CD4-positive, CD25-positive, alpha-beta regulatory T cell (primary cell): ENCODE data around the gene C16orf95. TPM values are rescaled to one million over a fixed set of nuclear protein-coding genes. Genes with fewer than 3 reads are reported as not detected.

Experiments used
- ATAC-seq, 2 donors: fragments of 150-1000 bp; cut with Tn5 transposase; one replicate each; pipeline ENCODE4 v1.10.0; 2021; ENCODE audit warnings: low read depth in 2 of 2, moderate number of reproducible peaks in 2 of 2, moderate library complexity in 1 of 2
- DNase-seq, 3 donors: peaks; one replicate each; pipeline versions ENCODE4 v3.0.0 to v3.0.0-alpha.2; 2012 to 2022; ENCODE audit warnings: mixed read lengths in 1 of 3
- H3K27ac ChIP-seq: one replicate; pipeline ENCODE4 v1.7.0; 2013; ENCODE audit warnings: mild to moderate bottlenecking, low read length; ENCODE audit not compliant: insufficient read depth, poor library complexity, severe bottlenecking
- H3K27me3 ChIP-seq: one replicate; pipeline ENCODE4 v1.7.0; 2013; ENCODE audit warnings: low read length; ENCODE audit not compliant: control insufficient read depth, insufficient read depth
- H3K36me3 ChIP-seq: one replicate; pipeline ENCODE4 v1.7.0; 2013; ENCODE audit warnings: mild to moderate bottlenecking, low read length, moderate library complexity; ENCODE audit not compliant: control insufficient read depth, insufficient read depth
- H3K4me1 ChIP-seq: 2 replicates; pipeline ENCODE4 v1.7.0; 2013; ENCODE audit warnings: mild to moderate bottlenecking, low read length; ENCODE audit not compliant: insufficient read depth, control insufficient read depth, poor library complexity, severe bottlenecking
- H3K4me3 ChIP-seq: one replicate; pipeline ENCODE4 v1.7.0; 2013; ENCODE audit warnings: low read depth, mild to moderate bottlenecking, low read length, moderate library complexity
- H3K9me3 ChIP-seq, 2 experiments: 1 replicate in 1 of 2; 2 replicates in 1 of 2; pipeline ENCODE4 v1.7.0; 2013; ENCODE audit warnings: low read length in 2 of 2, mild to moderate bottlenecking in 1 of 2, moderate library complexity in 1 of 2; ENCODE audit not compliant: control insufficient read depth in 2 of 2
- H3K27ac Mint-ChIP-seq, 3 donors: one replicate each; pipeline ENCODE4 v1.8.0; 2020 to 2022; ENCODE audit warnings: mild to moderate bottlenecking in 3 of 3, mixed read lengths in 3 of 3, moderate library complexity in 2 of 3
- H3K27me3 Mint-ChIP-seq: one replicate; pipeline ENCODE4 v1.8.0; 2022; ENCODE audit warnings: mild to moderate bottlenecking, mixed read lengths
- H3K36me3 Mint-ChIP-seq: one replicate; pipeline ENCODE4 v1.8.0; 2020; ENCODE audit warnings: mixed read lengths
- H3K4me1 Mint-ChIP-seq, 4 donors: one replicate each; pipeline ENCODE4 v1.8.0; 2020 to 2022; ENCODE audit warnings: mixed read lengths in 4 of 4, mild to moderate bottlenecking in 1 of 4
- H3K4me3 Mint-ChIP-seq, 4 donors: one replicate each; pipeline ENCODE4 v1.8.0; 2020 to 2022; ENCODE audit warnings: mild to moderate bottlenecking in 4 of 4, mixed read lengths in 4 of 4, moderate library complexity in 3 of 4
- H3K9me3 Mint-ChIP-seq, 7 donors: one replicate each; pipeline ENCODE4 v1.8.0; 2020 to 2022; ENCODE audit warnings: mixed read lengths in 7 of 7, mild to moderate bottlenecking in 3 of 7, moderate library complexity in 2 of 7
- polyA plus RNA-seq, 4 donors: library from polyadenylated mRNA; unstranded; fragments of 300-500 nt; fragmentation: Illumina TruSeq; gene quantifications; one replicate each; pipeline ENCODE4 v1.2.3, GENCODE V29; 2021
- total RNA-seq: library from RNA; stranded (reverse); gene quantifications from one replicate; pipeline ENCODE4 v1.2.3, GENCODE V29; 2022

The C16orf95 gene
- total and polyA plus RNA-seq, 5 donors from 2014 or later = 2.1 to 8.8 (median 2.9) TPM

- Histone ChIP-seq H3K27me3 (no peaks in the 10 kb centered on the region), H3K4me1 (no peaks in the 10 kb centered on the region), H3K4me3 (no peak overlapping the region), H3K27ac (no peak overlapping the region), H3K36me3 (no peaks in the 10 kb centered on the region), H3K9me3 (no peaks in the 10 kb centered on the region)
- peaks cover 0 to 1% (median 0%) of the 10 kb centered on the region in 7 donors for H3K9me3 Mint-ChIP-seq
- DNase-seq (peak in 1 of 3 donors; percentile 41), ATAC-seq (peak in 1 of 2 donors; percentile 46)
- H3K36me3 Mint-ChIP-seq = peaks cover 6% of the 10 kb centered on the region
- H3K4me3 Mint-ChIP-seq = no peak overlapping the region
- H3K27ac Mint-ChIP-seq = peak overlapping the region in 1 of 3 donors; percentile 58
- H3K4me1 Mint-ChIP-seq = peaks cover 0 to 11% (median 5%) of the 10 kb centered on the region in 4 donors
- H3K27me3 Mint-ChIP-seq = no peaks in the 10 kb centered on the region
These were observed 19.1 kb downstream of the C16orf95 start for GRCh38 chr16:87297918-87298631.

DNA sequence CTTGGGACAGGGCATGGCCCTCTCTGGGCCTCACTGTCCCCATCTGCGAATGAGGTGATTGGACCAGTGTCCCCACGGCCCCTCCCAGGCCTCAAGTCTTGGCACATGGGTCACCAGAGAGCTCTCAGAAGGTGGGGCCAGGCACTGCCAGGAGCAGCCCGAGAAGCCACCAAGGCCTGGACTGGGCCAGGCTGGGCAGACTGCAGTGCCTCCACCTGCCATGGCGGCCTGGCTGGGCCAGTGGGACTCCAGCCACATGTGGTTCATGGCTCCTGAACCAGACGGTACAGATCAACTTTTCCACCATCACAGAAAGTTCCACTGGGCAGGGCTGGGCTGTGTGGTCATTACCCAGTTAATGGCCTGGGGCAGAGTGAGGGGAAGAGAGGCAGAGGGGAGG is 19.8 kb downstream of the C16orf95 start:
- Mint-ChIP-seq H3K36me3 (peaks cover 6% of the 10 kb centered on the region), H3K4me3 (no peak overlapping the region), H3K9me3 (peaks cover 0 to 1% (median 0%) of the 10 kb centered on the region in 7 donors), H3K27me3 (no peaks in the 10 kb centered on the region), H3K27ac (no peak overlapping the region), H3K4me1 (peaks cover 0 to 6% (median 2%) of the 10 kb centered on the region in 4 donors)
- no peak overlapping the region for H3K4me3 ChIP-seq
- ATAC-seq (no peak), DNase-seq (no peak)
- no peaks in the 10 kb centered on the region for H3K36me3 ChIP-seq
- H3K27me3 ChIP-seq = no peaks in the 10 kb centered on the region
- no peaks in the 10 kb centered on the region for H3K9me3 ChIP-seq
- no peaks in the 10 kb centered on the region for H3K4me1 ChIP-seq
- H3K27ac ChIP-seq = no peak overlapping the region

- peaks cover 0 to 2% (median 0%) of the 10 kb centered on the region in 7 donors for H3K9me3 Mint-ChIP-seq
- Histone ChIP-seq H3K27ac (no peak overlapping the region), H3K36me3 (no peaks in the 10 kb centered on the region), H3K4me3 (no peak overlapping the region), H3K9me3 (no peaks in the 10 kb centered on the region), H3K27me3 (no peaks in the 10 kb centered on the region), H3K4me1 (no peaks in the 10 kb centered on the region)
- no peak overlapping the region for H3K27ac Mint-ChIP-seq
- ATAC-seq (no peak), DNase-seq (no peak)
- H3K27me3 Mint-ChIP-seq = no peaks in the 10 kb centered on the region
- peaks cover 9% of the 10 kb centered on the region for H3K36me3 Mint-ChIP-seq
- H3K4me3 Mint-ChIP-seq = no peak overlapping the region
- H3K4me1 Mint-ChIP-seq = peaks cover 0 to 4% (median 0%) of the 10 kb centered on the region in 4 donors
These were observed 21.3 kb downstream of the C16orf95 start for GRCh38 chr16:87295661-87296531.

GRCh38 chr16:87295259-87295658 is 21.9 kb downstream of the C16orf95 start:
- Mint-ChIP-seq H3K27ac (no peak overlapping the region), H3K36me3 (peaks cover 6% of the 10 kb centered on the region), H3K9me3 (peaks cover 0 to 2% (median 0%) of the 10 kb centered on the region in 7 donors), H3K4me1 (peaks cover 0 to 4% (median 0%) of the 10 kb centered on the region in 4 donors), H3K4me3 (no peak overlapping the region), H3K27me3 (no peaks in the 10 kb centered on the region)
- Histone ChIP-seq H3K9me3 (no peaks in the 10 kb centered on the region), H3K27ac (no peak overlapping the region), H3K27me3 (no peaks in the 10 kb centered on the region), H3K36me3 (no peaks in the 10 kb centered on the region), H3K4me1 (no peaks in the 10 kb centered on the region), H3K4me3 (no peak overlapping the region)
- peak in 2 of 3 donors; percentile 16 to 69 for DNase-seq
- peak in 1 of 2 donors; percentile 40 for ATAC-seq

- no peaks in the 10 kb centered on the region for H3K9me3 ChIP-seq
- Mint-ChIP-seq H3K9me3 (peaks cover 0 to 2% (median 0%) of the 10 kb centered on the region in 7 donors), H3K27me3 (no peaks in the 10 kb centered on the region), H3K36me3 (peaks cover 6% of the 10 kb centered on the region), H3K4me1 (peaks cover 0 to 4% (median 0%) of the 10 kb centered on the region in 4 donors), H3K27ac (no peak overlapping the region), H3K4me3 (no peak overlapping the region)
- ATAC-seq (no peak), DNase-seq (no peak)
- no peak overlapping the region for H3K4me3 ChIP-seq
- no peaks in the 10 kb centered on the region for H3K4me1 ChIP-seq
- no peak overlapping the region for H3K27ac ChIP-seq
- no peaks in the 10 kb centered on the region for H3K36me3 ChIP-seq
- no peaks in the 10 kb centered on the region for H3K27me3 ChIP-seq
These were observed 23.2 kb downstream of the C16orf95 start for GRCh38 chr16:87293990-87294389.

DNA sequence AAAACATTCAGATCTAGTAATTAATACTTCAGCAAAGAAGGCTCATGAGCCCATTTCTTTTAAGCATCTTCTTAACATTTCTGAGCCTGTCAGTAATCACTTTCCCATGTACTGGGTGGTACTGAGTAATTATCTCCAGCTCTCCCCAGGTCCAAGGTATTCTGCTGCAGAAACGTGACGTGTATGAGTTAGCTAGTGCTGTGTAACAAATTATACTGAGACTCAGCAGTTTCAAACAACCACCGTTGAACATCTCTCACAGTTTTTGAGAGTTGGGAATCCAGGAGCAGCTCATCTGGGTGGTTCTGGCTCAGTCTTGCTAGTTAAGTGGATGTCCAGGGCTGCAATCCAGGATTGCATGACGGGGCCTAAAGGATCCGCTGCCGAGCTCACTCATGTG is 25.2 kb downstream of the C16orf95 start:
- Mint-ChIP-seq H3K9me3 (peaks cover 0 to 2% (median 0%) of the 10 kb centered on the region in 7 donors), H3K4me1 (no peaks in the 10 kb centered on the region), H3K27ac (no peak overlapping the region), H3K36me3 (peaks cover 3% of the 10 kb centered on the region), H3K27me3 (no peaks in the 10 kb centered on the region), H3K4me3 (no peak overlapping the region)
- no peak for ATAC-seq
- Histone ChIP-seq H3K36me3 (no peaks in the 10 kb centered on the region), H3K9me3 (no peaks in the 10 kb centered on the region), H3K4me3 (no peak overlapping the region), H3K4me1 (no peaks in the 10 kb centered on the region), H3K27me3 (no peaks in the 10 kb centered on the region), H3K27ac (no peak overlapping the region)
- DNase-seq = no peak

- no peaks in the 10 kb centered on the region for H3K4me1 ChIP-seq
- ATAC-seq (no peak), DNase-seq (no peak)
- no peak overlapping the region for H3K4me3 ChIP-seq
- Mint-ChIP-seq H3K27ac (no peak overlapping the region), H3K4me1 (no peaks in the 10 kb centered on the region), H3K4me3 (no peak overlapping the region), H3K27me3 (no peaks in the 10 kb centered on the region), H3K36me3 (peaks cover 8% of the 10 kb centered on the region), H3K9me3 (peaks cover 0 to 4% (median 0%) of the 10 kb centered on the region in 7 donors)
- H3K27ac ChIP-seq = no peak overlapping the region
- H3K27me3 ChIP-seq = no peaks in the 10 kb centered on the region
- H3K9me3 ChIP-seq = no peaks in the 10 kb centered on the region
- no peaks in the 10 kb centered on the region for H3K36me3 ChIP-seq
These were observed 28.3 kb downstream of the C16orf95 start for GRCh38 chr16:87288753-87289362.
